Mesenteric fat pad (tissue), 1 donor: ENCODE data around the gene PLET1. TPM values are rescaled to one million over a fixed set of nuclear protein-coding genes. Genes with fewer than 3 reads are reported as not detected.
"Not testable (repeated sequence)": the region's sequence is repeated elsewhere in the genome, so short reads cannot be mapped to it uniquely, and the experiment has no call there.

Experiments used
- DNase-seq: peaks from one replicate; pipeline ENCODE4 v3.0.0-alpha.2; 2020; ENCODE audit warnings: low spot score
- total RNA-seq: library from RNA; stranded (reverse); fragmentation: NEBNext Ultra II Directional; extraction: Animal tissue kit (Norgen Biotek cat#: 25700); gene quantifications from one replicate; pipeline ENCODE4 v1.2.1, GENCODE V29; 2021
- donor health status: DM: yes; HTN: yes; CAD: no.

The PLET1 gene
- total RNA-seq, 1 donor from 2014 or later, result not detected

- no peak for DNase-seq
Measured at GRCh38 chr11:112213753-112214152, 46.9 kb downstream of the PLET1 start.

- DNase-seq, result no peak
Measured at GRCh38 chr11:112212710-112213109, 48.0 kb downstream of the PLET1 start.

GRCh38 chr11:112212290-112212689, 48.4 kb downstream of the PLET1 start:
- no peak for DNase-seq

- no peak for DNase-seq
Measured at GRCh38 chr11:112211536-112211935, 49.1 kb downstream of the PLET1 start.

- DNase-seq, result no peak
Measured at GRCh38 chr11:112210890-112211289, 49.8 kb downstream of the PLET1 start.

- no peak for DNase-seq
Measured at GRCh38 chr11:112206071-112206470, 54.6 kb downstream of the PLET1 start.

GRCh38 chr11:112200252-112200651, 60.4 kb downstream of the PLET1 start:
- DNase-seq, result no peak

GRCh38 chr11:112199101-112199500, 61.6 kb downstream of the PLET1 start:
- DNase-seq, result not testable (repeated sequence)

Other genes with a start within 250 kb of the PLET1 start
- gene DLAT, start 235.5 kb downstream of the PLET1 start, total RNA-seq, result 77.7 TPM
- gene PIH1D2, start 186.8 kb downstream of the PLET1 start, total RNA-seq, result 1.5 TPM
- 13.6 TPM for gene NKAPD1, start 186.6 kb downstream of the PLET1 start, total RNA-seq
- gene TIMM8B, start 174.1 kb downstream of the PLET1 start, total RNA-seq, result 57.2 TPM
- gene SDHD, start 174.0 kb downstream of the PLET1 start, total RNA-seq, result 86.4 TPM
- 14.7 TPM for gene IL18, start 96.8 kb downstream of the PLET1 start, total RNA-seq
- not detected for gene TEX12, start 93.5 kb downstream of the PLET1 start, total RNA-seq
- gene BCO2, start 85.3 kb downstream of the PLET1 start, total RNA-seq, result 2.5 TPM
- gene PTS, start 34.4 kb downstream of the PLET1 start, total RNA-seq, result 34.6 TPM